Hepatocyte (in vitro differentiated cells): ENCODE data around the gene CRLF1. TPM values are rescaled to one million over a fixed set of nuclear protein-coding genes. Genes with fewer than 3 reads are reported as not detected.

Source experiments
- DNase-seq: peaks from one replicate; pipeline ENCODE4 v3.0.0-alpha.2; 2016; ENCODE audit warnings: low spot score
- H2AFZ ChIP-seq: fragments of 200-600 bp; sonication (generic); 2 replicates; pipeline ENCODE4 v1.6.0; 2016; ENCODE audit warnings: antibody characterized with exemption, mild to moderate bottlenecking
- H3K27ac ChIP-seq: fragments of 200-600 bp; sonication (generic); 2 replicates; pipeline ENCODE4 v1.5.1; 2016; ENCODE audit warnings: mild to moderate bottlenecking
- H3K27me3 ChIP-seq: fragments of 200-600 bp; sonication (generic); 2 replicates; pipeline ENCODE4 v1.6.1; 2016
- H3K36me3 ChIP-seq: fragments of 200-600 bp; sonication (generic); replicated peaks from 2 replicates; pipeline ENCODE4 v1.5.1; 2016; ENCODE audit warnings: low read depth; ENCODE audit not compliant: insufficient read depth
- H3K4me1 ChIP-seq: fragments of 200-600 bp; sonication (generic); 2 replicates; pipeline ENCODE4 v1.5.1; 2016; ENCODE audit warnings: mild to moderate bottlenecking, moderate library complexity; ENCODE audit not compliant: insufficient read depth
- H3K4me2 ChIP-seq: fragments of 200-600 bp; sonication (generic); 2 replicates; pipeline ENCODE4 v1.6.0; 2016
- H3K4me3 ChIP-seq: fragments of 200-600 bp; sonication (generic); 2 replicates; pipeline ENCODE4 v1.5.1; 2016; ENCODE audit warnings: mild to moderate bottlenecking
- H3K79me2 ChIP-seq: fragments of 200-600 bp; sonication (generic); 2 replicates; pipeline ENCODE4 v1.6.0; 2017; ENCODE audit warnings: mild to moderate bottlenecking
- H3K9me2 ChIP-seq: fragments of 200-600 bp; sonication (generic); replicated peaks from 2 replicates; pipeline ENCODE4 v1.6.0; 2017; ENCODE audit warnings: mild to moderate bottlenecking; ENCODE audit not compliant: insufficient read depth
- H3K9me3 ChIP-seq: fragments of 200-600 bp; sonication (generic); 2 replicates; pipeline ENCODE4 v1.5.1; 2016; ENCODE audit warnings: low read depth, mild to moderate bottlenecking
- H4K20me1 ChIP-seq: fragments of 200-600 bp; sonication (generic); 2 replicates; pipeline ENCODE4 v1.6.0; 2016; ENCODE audit warnings: mild to moderate bottlenecking; ENCODE audit not compliant: insufficient read depth, poor library complexity, severe bottlenecking
- CTCF ChIP-seq: fragments of 200-600 bp; sonication (generic); IDR thresholded peaks from 2 replicates; pipeline ENCODE4 v1.5.1; 2016; ENCODE audit warnings: antibody characterized with exemption, mild to moderate bottlenecking; ENCODE audit not compliant: poor library complexity
- EZH2 ChIP-seq: fragments of 200-600 bp; sonication (generic); IDR thresholded peaks from 2 replicates; pipeline ENCODE4 v1.6.1; 2016; ENCODE audit warnings: antibody characterized with exemption, mild to moderate bottlenecking, borderline replicate concordance
- EZH2phosphoT487 ChIP-seq: fragments of 200-600 bp; sonication (generic); IDR thresholded peaks from one replicate; pipeline ENCODE4 v1.6.1; 2018; ENCODE audit warnings: antibody characterized with exemption, mild to moderate bottlenecking, low read depth, moderate library complexity; ENCODE audit not compliant: unreplicated experiment, severe bottlenecking
- WGBS: methylation state at CpG from one replicate; pipeline ENCODE4 v1.1.6; 2016; ENCODE audit warnings: low lambda C conversion rate; ENCODE audit errors: missing lambda C conversion rate; 5-methylcytosine and 5-hydroxymethylcytosine counted together
- polyA plus RNA-seq: library from polyadenylated mRNA; unstranded; fragments of >200 nt; fragmentation: Nextera tagmentation; extraction: Ambion mirVana; gene quantifications from 2 replicates; pipeline ENCODE4 v1.2.1, GENCODE V29; 2016
- total RNA-seq: library from RNA; depleted of rRNA; stranded (reverse); fragments of >200 nt; gene quantifications from 2 replicates; pipeline ENCODE4 v1.2.3, GENCODE V29; 2014

The CRLF1 gene
- total and polyA plus RNA-seq, 2 experiments from 2014 or later, result 13.9 to 42.2 TPM

- Histone ChIP-seq H3K27me3 (no peaks in the 10 kb centered on the region), H3K9me2 (no peaks in the 10 kb centered on the region), H4K20me1 (peaks cover 3% of the 10 kb centered on the region), H2AFZ (no peak overlapping the region), H3K4me3 (no peak overlapping the region), H3K36me3 (no peaks in the 10 kb centered on the region), H3K79me2 (peaks cover 35% of the 10 kb centered on the region), H3K4me1 (peaks cover 22% of the 10 kb centered on the region), H3K27ac (no peak overlapping the region), H3K4me2 (no peak overlapping the region), H3K9me3 (no peaks in the 10 kb centered on the region)
- no peak for TF ChIP-seq EZH2phosphoT487
- no peak for TF ChIP-seq EZH2
- TF ChIP-seq CTCF, result no peak
- DNase-seq, result no peak
- WGBS, result no CpG with 5 or more reads among the region's 1 CpG
These were observed 40.8 kb upstream of the CRLF1 start for GRCh38 chr19:18647371-18647767.

- Histone ChIP-seq H3K27ac (no peak overlapping the region), H3K36me3 (no peaks in the 10 kb centered on the region), H3K27me3 (no peaks in the 10 kb centered on the region), H3K4me1 (peaks cover 22% of the 10 kb centered on the region), H3K4me2 (no peak overlapping the region), H3K9me2 (no peaks in the 10 kb centered on the region), H3K79me2 (peaks cover 38% of the 10 kb centered on the region), H3K4me3 (no peak overlapping the region), H3K9me3 (no peaks in the 10 kb centered on the region), H4K20me1 (peaks cover 3% of the 10 kb centered on the region), H2AFZ (no peak overlapping the region)
- 85% methylated on average over 28 of the region's 34 CpGs for WGBS
- TF ChIP-seq EZH2 (no peak), CTCF (no peak), EZH2phosphoT487 (no peak)
- no peak for DNase-seq
These were observed 40.2 kb upstream of the CRLF1 start for GRCh38 chr19:18646535-18647370.

- no peak overlapping the region for H3K4me2 ChIP-seq
- no peaks in the 10 kb centered on the region for H3K9me2 ChIP-seq
- peaks cover 15% of the 10 kb centered on the region for H3K4me1 ChIP-seq
- TF ChIP-seq CTCF, result no peak
- TF ChIP-seq EZH2phosphoT487, result no peak
- TF ChIP-seq EZH2, result no peak
- H3K27ac ChIP-seq, result no peak overlapping the region
- no peak overlapping the region for H3K4me3 ChIP-seq
- H4K20me1 ChIP-seq, result peaks cover 3% of the 10 kb centered on the region
- H3K36me3 ChIP-seq, result no peaks in the 10 kb centered on the region
- no peak for DNase-seq
- H3K27me3 ChIP-seq, result no peaks in the 10 kb centered on the region
- H2AFZ ChIP-seq, result no peak overlapping the region
- 93% methylated on average over 13 of the region's 13 CpGs for WGBS
- H3K9me3 ChIP-seq, result no peaks in the 10 kb centered on the region
- H3K79me2 ChIP-seq, result peaks cover 46% of the 10 kb centered on the region
These were observed 38.5 kb upstream of the CRLF1 start for GRCh38 chr19:18645035-18645511.
